Measurements from ENCODE around the gene CRIM1.

DNA sequence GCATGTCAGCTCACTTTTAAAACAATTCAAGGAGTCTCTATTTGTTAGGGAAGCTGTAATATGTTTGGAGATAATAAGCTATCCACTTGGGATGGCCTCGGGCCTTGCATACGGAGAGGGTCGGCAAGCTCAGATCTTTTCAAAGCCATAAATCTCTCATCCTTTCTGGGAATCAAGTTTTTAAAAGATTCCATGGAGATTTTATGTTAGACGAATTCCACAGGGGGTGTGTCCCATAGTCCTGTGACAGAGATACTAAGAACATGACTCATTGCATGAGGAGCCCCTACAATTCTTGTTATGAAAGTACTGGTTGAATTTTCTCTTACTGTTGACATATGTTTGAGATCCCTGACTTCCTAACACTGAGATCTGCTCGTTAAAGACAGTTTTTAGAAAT lies 133.7 kb downstream of the CRIM1 start:
- TF ChIP-seq, protein P1, sequence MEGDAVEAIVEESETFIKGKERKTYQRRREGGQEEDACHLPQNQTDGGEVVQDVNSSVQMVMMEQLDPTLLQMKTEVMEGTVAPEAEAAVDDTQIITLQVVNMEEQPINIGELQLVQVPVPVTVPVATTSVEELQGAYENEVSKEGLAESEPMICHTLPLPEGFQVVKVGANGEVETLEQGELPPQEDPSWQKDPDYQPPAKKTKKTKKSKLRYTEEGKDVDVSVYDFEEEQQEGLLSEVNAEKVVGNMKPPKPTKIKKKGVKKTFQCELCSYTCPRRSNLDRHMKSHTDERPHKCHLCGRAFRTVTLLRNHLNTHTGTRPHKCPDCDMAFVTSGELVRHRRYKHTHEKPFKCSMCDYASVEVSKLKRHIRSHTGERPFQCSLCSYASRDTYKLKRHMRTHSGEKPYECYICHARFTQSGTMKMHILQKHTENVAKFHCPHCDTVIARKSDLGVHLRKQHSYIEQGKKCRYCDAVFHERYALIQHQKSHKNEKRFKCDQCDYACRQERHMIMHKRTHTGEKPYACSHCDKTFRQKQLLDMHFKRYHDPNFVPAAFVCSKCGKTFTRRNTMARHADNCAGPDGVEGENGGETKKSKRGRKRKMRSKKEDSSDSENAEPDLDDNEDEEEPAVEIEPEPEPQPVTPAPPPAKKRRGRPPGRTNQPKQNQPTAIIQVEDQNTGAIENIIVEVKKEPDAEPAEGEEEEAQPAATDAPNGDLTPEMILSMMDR (IDR thresholded peaks at IDR 0.05) = no peak
- no peak for TF ChIP-seq POLR2AphosphoS5 (IDR thresholded peaks at IDR 0.05)
- TF ChIP-seq POLR2A (IDR thresholded peaks at IDR 0.05) = no peak
